GM21447 (cell line): Measurements from ENCODE around the gene TDO2.
"Not testable (repeated sequence)": the region's sequence is repeated elsewhere in the genome, so short reads cannot be mapped to it uniquely, and the experiment has no call there.

Source experiments
- ATAC-seq: cut with Tn5 transposase; IDR thresholded peaks from one replicate; pipeline ENCODE4 v1.9.1; 2021; ENCODE audit not compliant: unreplicated experiment

Gene TDO2

GRCh38 chr4:155903453-155903852, at the start of gene TDO2:
Gene TDO2, plus strand, starts transcription at chr4:155903696. Its CDS starts 63 bp downstream, at chr4:155903759.
- no peak for ATAC-seq

- no peak for ATAC-seq
Measured at GRCh38 chr4:155854582-155855226, 48.8 kb upstream of the TDO2 start.

GRCh38 chr4:155855897-155856296, 47.6 kb upstream of the TDO2 start:
- ATAC-seq: no peak

- ATAC-seq: no peak
Measured at GRCh38 chr4:155866177-155866576, 37.3 kb upstream of the TDO2 start, which contains the start of gene ASIC5. Gene ASIC5, minus strand, starts transcription at chr4:155866277. Its CDS starts 51 bp downstream, at chr4:155866226.

- ATAC-seq: no peak
Measured at GRCh38 chr4:155875878-155876277, 27.6 kb upstream of the TDO2 start.

GRCh38 chr4:155877971-155878370, 25.5 kb upstream of the TDO2 start:
- ATAC-seq: no peak

GRCh38 chr4:155878611-155879010, 24.9 kb upstream of the TDO2 start:
- no peak for ATAC-seq

- no peak for ATAC-seq
Measured at GRCh38 chr4:155879767-155880166, 23.7 kb upstream of the TDO2 start.

GRCh38 chr4:155881555-155881954, 21.9 kb upstream of the TDO2 start:
- ATAC-seq: no peak

GRCh38 chr4:155883895-155884294, 19.6 kb upstream of the TDO2 start:
- ATAC-seq: no peak

GRCh38 chr4:155885666-155886065, 17.8 kb upstream of the TDO2 start:
- no peak for ATAC-seq

- no peak for ATAC-seq
Measured at GRCh38 chr4:155887045-155887444, 16.5 kb upstream of the TDO2 start.

- no peak for ATAC-seq
Measured at GRCh38 chr4:155887847-155888570, 15.5 kb upstream of the TDO2 start.

GRCh38 chr4:155889031-155889793, 14.3 kb upstream of the TDO2 start:
- peak; percentile 89 for ATAC-seq

- no peak for ATAC-seq
Measured at GRCh38 chr4:155889946-155890345, 13.6 kb upstream of the TDO2 start.

GRCh38 chr4:155891058-155891457, 12.4 kb upstream of the TDO2 start:
- ATAC-seq: no peak

- ATAC-seq: not testable (repeated sequence)
Measured at GRCh38 chr4:155898371-155898770, 5.1 kb upstream of the TDO2 start.

- ATAC-seq: no peak
Measured at GRCh38 chr4:155899891-155900290, 3.6 kb upstream of the TDO2 start.

- no peak for ATAC-seq
Measured at GRCh38 chr4:155900381-155900780, 3.1 kb upstream of the TDO2 start.

- no peak for ATAC-seq
Measured at GRCh38 chr4:155901013-155901412, 2.5 kb upstream of the TDO2 start.

GRCh38 chr4:155904331-155904730, 835 bp downstream of the TDO2 start:
- no peak for ATAC-seq
